HG03066 (cell line): ENCODE measurements around the gene PPRC1.

ENCODE experiments used
- ATAC-seq: cut with Tn5 transposase; IDR thresholded peaks from one replicate; pipeline ENCODE4 v1.9.1; 2021; ENCODE audit warnings: low read depth; ENCODE audit not compliant: unreplicated experiment

Gene PPRC1

DNA sequence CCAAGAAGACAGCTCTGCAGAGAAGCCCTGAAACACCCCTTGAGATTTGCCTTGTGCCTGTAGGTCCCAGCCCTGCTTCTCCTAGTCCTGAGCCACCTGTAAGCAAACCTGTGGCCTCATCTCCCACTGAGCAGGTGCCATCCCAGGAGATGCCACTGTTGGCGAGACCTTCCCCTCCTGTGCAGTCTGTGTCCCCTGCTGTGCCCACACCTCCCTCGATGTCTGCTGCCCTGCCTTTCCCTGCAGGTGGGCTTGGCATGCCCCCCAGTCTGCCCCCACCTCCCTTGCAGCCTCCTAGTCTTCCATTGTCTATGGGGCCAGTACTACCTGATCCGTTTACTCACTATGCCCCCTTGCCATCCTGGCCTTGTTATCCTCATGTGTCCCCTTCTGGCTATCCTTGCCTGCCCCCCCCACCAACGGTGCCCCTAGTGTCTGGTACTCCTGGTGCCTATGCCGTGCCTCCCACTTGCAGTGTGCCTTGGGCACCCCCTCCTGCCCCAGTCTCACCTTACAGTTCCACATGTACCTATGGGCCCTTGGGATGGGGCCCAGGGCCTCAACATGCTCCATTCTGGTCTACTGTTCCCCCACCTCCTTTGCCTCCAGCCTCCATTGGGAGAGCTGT, 8.2 kb downstream of the PPRC1 start:
- no peak for ATAC-seq

GRCh38 chr10:102141583-102142107, 8.8 kb downstream of the PPRC1 start:
- ATAC-seq: no peak

GRCh38 chr10:102146971-102147428, 14.2 kb downstream of the PPRC1 start:
- ATAC-seq: no peak

DNA sequence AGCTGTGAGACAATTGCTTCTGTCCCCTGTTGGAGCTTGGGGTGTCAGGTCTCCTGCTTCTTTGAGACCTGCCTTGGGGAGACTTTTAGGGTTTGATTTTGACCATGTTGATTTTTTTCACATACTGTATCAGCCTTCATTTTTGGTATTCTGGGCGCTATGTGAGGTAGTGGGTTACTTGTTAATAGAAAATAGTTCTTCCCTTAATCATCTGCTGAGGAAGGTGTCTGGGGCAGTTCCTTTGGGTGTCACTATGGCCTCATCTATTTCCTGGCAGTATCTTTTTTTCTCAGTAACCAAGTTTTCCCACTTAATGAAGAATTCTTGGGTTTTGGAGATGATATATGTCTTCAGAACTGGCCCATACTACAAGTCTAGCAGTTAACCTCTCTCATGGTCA, 14.7 kb downstream of the PPRC1 start:
- no peak for ATAC-seq

GRCh38 chr10:102148275-102148674, 15.4 kb downstream of the PPRC1 start:
- no peak for ATAC-seq

- ATAC-seq: no peak
Observed at GRCh38 chr10:102150970-102151773, 18.3 kb downstream of the PPRC1 start.

GRCh38 chr10:102151774-102152544, 19.1 kb downstream of the PPRC1 start, which contains the start of gene NOLC1:
TSS of gene NOLC1 (plus strand) at chr10:102152389. CDS start at chr10:102152411, 22 bp downstream.
- peak; percentile 93 for ATAC-seq

DNA sequence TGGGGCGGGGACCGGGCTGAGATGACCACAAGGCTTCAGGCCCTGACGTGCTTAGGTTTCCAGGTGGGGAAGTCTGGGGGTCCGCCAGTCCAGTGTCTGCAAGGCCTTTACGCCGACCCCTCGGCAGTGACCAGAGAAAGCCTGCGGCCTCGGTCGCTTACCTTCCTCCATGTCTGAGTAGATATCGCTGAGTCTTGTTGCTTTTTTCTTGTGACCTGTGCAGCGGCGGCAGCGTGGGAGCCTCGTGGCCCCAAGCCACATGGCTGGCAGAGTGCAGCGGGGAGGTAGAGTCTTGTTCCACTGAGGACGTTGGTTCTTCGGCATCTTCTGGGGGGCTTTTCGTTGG, 19.7 kb downstream of the PPRC1 start:
- ATAC-seq: no peak

GRCh38 chr10:102153093-102153620, 20.3 kb downstream of the PPRC1 start:
- ATAC-seq: no peak

DNA sequence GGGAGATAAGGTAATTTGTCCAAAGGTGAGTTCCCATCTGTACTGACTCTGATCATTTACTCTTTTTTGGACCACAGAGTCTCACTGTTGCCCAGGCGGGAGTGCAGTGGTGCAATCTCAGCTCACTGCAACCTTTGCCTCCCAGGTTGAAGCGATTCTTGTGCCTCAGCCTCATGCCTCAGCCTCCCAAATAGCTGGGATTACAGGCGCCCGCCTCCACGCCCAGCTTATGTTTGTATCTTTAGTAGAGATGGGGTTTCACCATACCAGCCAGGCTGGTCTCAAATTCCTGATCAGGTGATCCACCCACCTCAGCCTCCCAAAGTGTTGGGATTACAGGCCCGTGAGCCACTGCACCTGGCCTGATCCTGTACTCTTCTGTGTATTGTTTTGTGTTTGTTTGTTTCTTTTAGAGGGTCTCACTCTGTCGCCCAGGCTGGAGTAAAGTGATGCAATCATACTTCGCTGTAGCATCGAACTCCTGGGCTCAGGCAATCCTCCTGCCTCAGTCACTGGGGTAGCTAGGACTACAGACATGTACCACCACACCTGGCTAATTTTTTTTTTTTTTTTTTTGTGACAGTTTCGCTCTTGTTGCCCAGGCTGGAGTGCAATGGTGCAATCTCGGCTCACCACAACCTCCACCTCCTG, 21.8 kb downstream of the PPRC1 start:
- no peak for ATAC-seq

- ATAC-seq: no peak
Observed at GRCh38 chr10:102157224-102157623, 24.4 kb downstream of the PPRC1 start.

GRCh38 chr10:102159051-102159597, 26.3 kb downstream of the PPRC1 start:
- no peak for ATAC-seq

- no peak for ATAC-seq
Observed at GRCh38 chr10:102159831-102160230, 27.0 kb downstream of the PPRC1 start.

DNA sequence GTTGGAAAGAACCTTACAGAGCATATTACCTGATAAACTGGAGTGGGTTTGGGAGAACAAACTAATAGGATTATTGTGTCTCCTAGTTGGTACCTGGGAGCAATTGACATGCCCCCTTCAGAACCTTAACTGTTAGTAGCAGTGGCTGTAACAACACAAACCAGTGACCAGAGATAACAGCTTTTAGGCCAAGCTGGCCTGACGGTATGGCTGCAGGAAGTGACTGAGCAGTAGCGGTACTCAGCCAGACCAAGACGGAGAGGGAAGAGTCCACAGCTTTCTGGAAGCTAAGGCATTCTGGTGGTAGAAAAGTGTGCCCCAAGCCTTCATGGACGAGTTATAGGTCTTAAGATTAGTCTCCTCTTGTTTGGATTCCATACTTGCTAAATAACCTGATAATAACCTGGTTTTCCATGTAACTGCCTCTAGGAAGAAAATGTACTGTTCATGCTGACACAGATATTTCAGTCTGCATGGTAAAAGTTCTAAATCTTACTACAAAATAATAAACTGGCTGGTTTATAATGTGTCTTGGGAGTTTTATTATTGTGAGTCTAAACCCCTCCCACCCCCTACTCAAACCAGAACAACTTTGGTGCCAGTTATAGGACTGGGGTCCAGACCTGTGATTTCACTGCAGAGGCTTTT, 30.6 kb downstream of the PPRC1 start:
- ATAC-seq: no peak

DNA sequence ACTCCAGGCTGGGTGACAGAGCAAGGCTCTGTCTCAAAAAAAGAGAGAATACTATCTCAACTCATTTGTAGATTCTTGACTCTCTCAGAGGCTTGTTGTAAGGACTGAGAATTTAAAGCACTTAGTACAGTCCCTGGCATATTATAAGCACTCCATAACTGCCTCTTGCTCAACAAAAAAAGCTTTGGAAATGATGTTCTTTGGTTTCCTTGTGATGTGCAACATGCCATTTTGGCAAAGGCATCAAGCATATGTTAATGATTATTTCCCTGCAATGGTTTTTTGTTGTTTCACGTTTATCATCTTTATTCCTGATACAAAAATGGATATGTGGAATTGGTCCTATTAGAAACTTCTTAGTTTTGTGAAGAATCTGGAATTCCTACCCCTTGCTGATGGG, 35.0 kb downstream of the PPRC1 start:
- ATAC-seq: no peak

DNA sequence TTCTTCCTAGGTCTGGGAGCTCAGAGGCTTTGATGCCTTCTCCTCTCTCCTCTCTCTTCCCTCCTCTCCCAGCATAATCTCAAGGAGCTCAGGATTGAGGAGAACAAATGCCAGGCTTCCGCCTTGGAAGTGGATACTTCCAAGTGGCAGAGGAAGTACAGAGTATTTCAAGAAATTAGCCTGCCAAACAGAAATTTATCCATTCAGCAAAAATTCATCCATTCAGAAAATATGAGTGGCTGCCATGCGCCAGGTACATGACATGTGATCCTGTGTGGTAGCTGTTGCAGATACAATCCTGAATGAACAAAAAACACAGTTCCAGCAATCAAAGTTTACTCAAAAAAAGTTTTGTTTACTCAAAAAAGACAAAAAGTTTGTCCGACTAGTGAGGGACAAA, 37.8 kb downstream of the PPRC1 start:
- ATAC-seq: no peak

GRCh38 chr10:102172288-102172687, 39.4 kb downstream of the PPRC1 start:
- ATAC-seq: no peak

GRCh38 chr10:102175415-102175814, 42.6 kb downstream of the PPRC1 start:
- ATAC-seq: no peak

DNA sequence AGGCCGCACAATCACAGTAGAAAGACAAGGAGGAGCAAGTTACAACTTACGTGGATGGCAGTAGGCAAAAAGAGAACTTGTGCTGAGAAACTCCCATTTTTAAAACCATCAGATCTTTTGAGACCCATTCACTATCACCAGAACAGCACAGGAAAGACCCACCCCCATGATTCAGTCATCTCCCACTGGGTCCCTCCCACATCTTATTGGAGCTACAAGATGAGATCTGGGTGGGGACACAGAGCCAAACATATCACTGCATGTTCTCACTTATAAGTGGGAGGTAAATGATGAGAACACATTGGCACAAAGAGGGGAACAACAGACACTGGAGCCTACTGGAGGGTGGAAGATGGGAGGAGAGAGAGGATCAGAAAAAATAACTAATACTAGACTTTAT, 51.8 kb downstream of the PPRC1 start:
- ATAC-seq: no peak

DNA sequence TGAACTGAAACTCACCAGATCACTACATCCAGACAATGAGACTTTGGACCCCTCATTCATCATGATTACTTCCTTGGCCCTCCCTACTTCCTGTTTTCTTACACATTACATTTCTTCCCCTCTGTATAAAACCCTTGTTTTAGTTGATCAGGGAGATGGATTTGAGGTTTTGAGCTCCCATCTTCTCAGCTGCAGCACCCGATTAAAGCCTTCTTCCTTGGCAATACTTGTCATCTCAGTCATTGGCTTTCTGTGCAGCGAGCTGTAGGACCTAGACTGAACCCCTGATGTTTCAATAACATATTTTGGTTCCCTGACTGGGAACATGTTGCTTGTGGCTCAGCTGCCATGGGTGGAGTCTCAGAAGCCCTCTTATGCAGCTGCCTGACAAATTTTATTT, 52.4 kb downstream of the PPRC1 start:
- ATAC-seq: no peak
